HG03025 (cell line): ENCODE results near the gene KAZN.

Experiments
- ATAC-seq: cut with Tn5 transposase; IDR thresholded peaks from one replicate; pipeline ENCODE4 v1.9.1; 2021; ENCODE audit warnings: mild to moderate bottlenecking, moderate library complexity; ENCODE audit not compliant: unreplicated experiment, low FRiP score

KAZN gene

DNA sequence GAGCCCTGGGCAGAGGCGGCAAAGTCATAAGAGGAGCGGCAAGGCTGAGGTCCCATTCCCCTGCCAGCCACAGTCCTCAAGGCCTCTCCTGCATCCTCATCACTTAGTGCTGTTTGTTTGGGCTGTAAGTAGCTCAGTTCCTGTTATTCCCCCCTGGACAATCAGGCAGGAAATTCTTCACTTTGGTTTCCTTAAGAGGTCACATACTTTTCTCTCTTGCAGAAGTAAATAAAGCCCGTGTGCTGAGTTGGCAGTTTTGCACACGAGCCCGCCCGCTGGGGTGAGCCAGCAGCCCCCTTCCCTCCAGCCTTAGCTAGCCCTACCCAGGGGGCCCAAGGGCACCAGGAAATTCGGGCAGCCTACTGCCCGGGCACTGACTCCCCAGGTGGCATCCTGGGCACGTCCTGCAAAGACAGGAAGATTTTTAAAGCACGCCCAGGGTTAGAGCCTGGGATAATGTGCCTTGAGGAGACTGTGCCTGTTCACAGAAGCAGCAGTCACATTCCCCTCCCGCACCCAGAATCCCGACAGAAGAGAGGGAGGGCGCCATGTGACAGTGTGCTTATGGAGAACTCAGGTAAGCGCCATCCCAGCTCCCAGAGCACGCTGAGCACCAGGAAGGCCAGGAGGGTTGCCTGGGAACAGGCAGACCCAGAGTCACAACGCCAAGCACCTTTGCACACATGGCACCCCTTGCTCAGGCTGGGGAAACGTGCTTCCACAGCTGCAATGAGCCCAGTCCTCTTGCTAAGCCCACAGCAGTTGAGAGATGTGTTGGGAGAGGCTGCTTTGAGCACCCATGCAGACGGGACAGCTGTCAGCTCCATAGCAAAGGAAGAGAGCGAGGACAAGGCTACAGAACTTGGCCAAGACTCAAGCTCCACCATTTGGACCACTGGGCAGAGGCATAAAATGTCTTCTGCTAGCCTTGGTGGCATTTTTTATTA, 410.6 kb downstream of the KAZN start:
- ATAC-seq: no peak

- no peak for ATAC-seq
These were observed 412.7 kb downstream of the KAZN start for GRCh38 chr1:15011160-15011559.

- ATAC-seq: no peak
These were observed 413.2 kb downstream of the KAZN start for GRCh38 chr1:15011661-15012060.

DNA sequence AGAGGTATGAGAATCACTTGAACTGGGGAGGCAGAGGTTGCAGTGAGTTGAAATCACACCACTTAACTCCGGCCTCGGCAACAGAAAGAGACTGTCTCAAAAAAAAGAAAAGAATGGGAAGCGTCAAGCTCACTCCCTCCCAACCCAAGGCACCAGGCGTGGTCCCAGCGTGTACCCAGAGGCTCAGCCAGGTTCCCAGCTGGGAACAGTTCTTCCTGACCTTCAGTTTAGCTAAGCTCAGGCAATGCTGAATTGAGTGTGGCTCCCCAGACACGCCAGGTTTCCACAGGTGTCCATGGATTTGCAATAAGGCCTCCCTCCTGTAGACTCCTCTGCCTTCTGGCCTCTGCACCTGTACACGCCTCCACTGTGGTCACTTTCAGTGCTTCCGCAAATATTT, 414.3 kb downstream of the KAZN start:
- ATAC-seq: no peak

- ATAC-seq: no peak
These were observed 415.3 kb downstream of the KAZN start for GRCh38 chr1:15013767-15014166.

GRCh38 chr1:15014516-15014915, 416.0 kb downstream of the KAZN start:
- ATAC-seq: no peak

DNA sequence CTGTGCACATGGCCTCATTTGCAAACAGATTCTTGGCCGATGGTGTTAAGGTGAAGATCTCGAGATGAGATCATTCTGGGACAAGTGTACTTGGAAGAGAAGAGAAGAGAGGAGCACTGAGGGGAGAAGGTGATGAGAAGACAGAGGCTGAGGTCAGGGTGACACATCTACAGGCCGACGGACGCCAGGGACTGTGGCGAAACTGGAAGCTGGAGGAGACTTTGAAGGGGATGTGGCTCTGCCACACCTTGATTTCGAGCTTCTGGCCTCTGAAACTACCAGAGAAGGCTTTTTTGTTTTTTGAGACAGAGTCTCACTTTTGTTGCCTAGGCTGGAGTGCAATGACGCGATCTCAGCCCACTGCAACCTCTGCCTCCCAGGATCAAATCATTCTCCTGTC, 417.5 kb downstream of the KAZN start:
- no peak for ATAC-seq

DNA sequence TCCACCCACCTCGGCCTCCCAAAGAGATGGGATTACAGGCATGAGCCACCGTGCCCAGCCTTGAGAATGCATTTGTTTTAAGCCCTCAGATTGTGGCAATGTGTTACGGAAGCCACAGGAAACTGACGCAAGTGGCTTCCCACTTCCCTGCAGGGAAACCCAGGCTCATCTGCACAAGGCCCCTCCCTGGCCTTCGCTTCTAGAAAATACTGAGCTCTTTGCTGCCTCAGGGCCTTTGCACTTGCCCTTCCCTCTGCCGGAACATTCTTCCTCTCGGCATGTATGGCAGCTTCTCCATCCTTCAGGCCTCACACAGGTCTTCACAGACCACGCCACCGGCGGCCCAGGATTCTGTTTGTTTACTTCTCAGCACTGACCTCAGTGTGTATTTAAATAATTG, 418.0 kb downstream of the KAZN start:
- no peak for ATAC-seq

DNA sequence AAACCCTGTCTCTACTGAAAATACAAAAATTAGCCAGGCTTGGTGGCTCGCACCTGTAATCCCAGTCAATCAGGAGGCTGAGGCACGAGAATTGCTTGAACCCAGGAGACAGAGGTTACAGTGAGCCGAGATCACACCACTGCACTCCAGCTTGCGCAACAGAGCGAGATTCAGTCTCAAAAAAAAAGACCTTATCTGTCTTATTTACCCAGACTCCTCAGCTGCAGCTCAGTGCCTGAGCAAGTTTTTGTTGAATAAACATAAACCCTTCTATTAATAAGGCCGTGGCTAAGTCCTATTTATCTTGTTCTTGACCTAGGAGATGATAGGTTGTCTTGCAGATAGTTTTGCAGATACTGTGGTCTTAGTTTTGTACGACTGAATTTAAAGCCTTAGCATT, 418.6 kb downstream of the KAZN start:
- no peak for ATAC-seq

- ATAC-seq: no peak
These were observed 420.3 kb downstream of the KAZN start for GRCh38 chr1:15018767-15019166.

DNA sequence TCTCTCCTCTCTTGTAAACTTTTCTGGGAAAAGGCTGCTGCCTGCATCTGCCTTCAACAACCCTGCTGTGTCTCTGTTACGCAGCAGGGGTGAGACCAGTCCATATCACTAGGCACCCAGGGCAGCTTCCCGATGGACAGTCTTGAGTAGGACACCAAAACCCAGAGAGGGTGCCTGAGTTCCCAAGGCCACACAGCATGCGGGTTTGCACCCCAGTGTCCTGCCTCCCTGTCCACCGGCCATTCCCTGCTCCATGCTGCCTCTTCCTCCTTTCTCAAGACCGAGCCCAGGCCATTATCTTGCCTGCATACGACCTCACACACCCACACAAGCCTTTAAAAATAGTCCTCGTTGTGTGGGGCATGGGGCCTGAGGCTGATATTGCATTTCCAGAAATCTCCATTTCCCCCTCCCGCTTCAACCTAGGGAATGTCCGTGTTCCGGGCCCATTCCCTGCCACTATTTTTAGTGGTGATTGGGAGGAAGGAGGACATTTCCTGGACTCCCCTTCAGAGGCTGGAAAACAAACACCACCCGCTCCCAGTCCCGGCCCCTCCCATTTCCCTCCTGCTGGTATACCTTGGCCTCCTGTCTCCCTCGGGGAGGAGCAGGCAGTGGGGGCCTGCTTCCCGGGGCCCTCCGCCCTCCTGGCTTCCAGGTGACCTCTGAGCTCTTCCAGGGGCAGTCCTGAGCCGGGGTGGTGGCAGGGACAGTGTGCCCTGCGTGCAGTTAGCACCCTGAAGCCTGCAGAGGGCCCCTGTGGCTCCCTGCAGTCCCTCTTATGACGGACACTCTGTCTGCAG, 422.7 kb downstream of the KAZN start:
- ATAC-seq: no peak

- ATAC-seq: no peak
These were observed 423.6 kb downstream of the KAZN start for GRCh38 chr1:15022048-15022447.

DNA sequence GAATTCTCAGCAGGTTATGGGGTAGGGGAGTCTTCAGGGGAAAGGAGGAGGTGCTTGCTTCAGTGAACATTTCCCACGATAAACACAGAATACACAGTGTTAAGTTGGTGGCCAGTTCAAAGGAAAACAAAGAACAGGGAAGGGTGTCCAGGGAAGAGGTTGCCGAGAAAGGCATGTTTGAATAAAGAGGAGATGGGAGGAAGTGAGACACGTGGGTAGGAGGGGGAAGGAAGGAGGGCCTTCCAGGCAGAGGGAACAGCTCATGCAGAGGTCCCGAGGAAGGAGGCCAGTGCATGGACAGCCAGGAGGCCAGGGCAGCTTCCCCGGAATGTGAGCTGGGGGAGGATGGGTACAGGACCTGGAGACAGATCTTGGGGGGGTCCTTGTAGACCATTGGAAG, 424.7 kb downstream of the KAZN start:
- no peak for ATAC-seq

DNA sequence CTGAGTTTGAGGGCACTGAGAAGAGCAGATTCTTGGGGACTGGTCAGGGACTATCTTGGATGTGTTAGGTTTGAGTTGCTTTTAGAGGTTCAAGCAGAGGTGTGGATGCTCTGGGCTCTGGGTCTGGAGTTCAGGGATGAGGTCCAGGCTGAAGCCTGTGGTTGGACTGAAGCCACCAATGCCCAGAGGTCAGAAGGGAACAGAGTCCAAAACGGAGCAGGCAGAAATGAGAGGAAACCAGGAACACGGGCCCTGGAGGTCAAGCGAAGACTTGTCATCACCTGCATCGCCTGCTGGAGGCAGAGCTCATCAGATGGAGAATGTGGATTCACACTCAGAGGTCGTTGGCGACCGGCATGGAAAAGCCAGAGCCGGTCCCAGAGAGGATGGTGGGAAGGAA, 425.5 kb downstream of the KAZN start:
- no peak for ATAC-seq

DNA sequence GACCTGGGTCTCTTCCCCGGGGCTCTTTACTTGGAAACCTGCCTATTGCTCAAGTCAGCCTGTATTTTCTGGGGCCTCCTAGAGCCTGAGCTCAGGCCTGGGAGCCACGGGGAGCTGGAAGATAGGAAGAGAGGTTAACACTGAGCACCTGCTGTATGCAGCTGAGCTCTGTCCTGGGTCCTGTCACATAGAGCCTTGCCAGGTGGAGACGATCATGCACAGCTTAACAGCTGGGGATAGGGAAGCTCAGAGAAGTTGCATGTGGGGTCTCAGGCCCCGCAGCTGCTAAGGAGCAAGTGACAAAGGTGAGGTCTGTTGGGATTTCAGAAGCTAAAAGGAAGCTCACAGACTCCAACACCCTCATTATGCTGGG, 427.6 kb downstream of the KAZN start:
- ATAC-seq: no peak

- no peak for ATAC-seq
These were observed 429.1 kb downstream of the KAZN start for GRCh38 chr1:15027515-15027986.

GRCh38 chr1:15028102-15028501, 429.6 kb downstream of the KAZN start:
- ATAC-seq: no peak

DNA sequence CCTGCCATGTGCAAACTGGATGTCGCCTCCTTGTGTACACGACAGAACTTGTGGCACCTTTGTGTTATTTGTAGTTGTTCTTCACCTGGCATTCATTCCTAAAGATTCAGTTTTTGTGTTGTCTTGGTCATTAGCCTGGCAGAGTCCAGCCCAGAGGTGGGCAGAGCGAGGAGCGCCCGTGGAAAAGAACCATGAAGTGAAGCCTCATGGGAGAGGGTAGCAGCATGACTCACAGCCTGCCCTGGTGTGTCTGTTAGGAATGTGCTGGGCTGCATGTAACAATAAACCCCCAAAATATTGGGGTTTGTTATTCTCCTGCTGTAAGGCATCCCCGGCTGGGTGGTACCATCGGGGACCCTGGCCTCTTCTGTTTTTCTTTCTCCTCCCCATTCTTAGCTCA, 430.1 kb downstream of the KAZN start:
- ATAC-seq: no peak

- no peak for ATAC-seq
These were observed 430.6 kb downstream of the KAZN start for GRCh38 chr1:15029036-15029435.

DNA sequence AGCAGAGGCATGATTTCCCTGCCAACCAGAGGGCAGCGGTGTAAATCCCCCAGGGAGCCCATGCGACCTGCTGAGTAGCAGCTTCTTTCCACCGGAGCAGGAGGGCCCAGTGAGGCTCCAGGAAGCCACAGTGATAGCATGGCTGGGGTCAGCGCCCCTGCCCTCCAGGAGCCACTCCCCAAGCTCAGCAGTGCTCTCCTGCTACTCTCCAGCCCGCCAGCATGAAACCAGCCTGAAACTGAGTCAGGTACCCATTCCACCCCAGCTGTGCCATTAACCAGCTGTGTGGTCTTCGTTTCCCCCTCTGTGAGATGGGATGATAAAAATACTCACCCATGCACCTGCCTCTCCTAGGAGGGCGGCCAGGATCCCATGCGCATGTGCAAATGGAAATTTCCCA, 431.3 kb downstream of the KAZN start:
- no peak for ATAC-seq

GRCh38 chr1:15031251-15031933, 432.9 kb downstream of the KAZN start:
- ATAC-seq: no peak
